Keratinocyte (primary cell): Measurements from ENCODE around the gene NLGN3.

Experiments used
- EZH2 ChIP-seq: IDR thresholded peaks from one replicate; pipeline ENCODE4 v1.6.1; 2012; ENCODE audit warnings: inconsistent platforms, mild to moderate bottlenecking, low read length, moderate library complexity
- TF ChIP-seq, protein P1 (sequence below), 3 experiments: IDR thresholded peaks in 1 of 3; conservative IDR thresholded peaks in 1 of 3; optimal IDR thresholded peaks in 1 of 3; 2 replicates in 2 of 3; 3 replicates in 1 of 3; pipeline versions ENCODE3 to v1.5.1; 2011; ENCODE audit warnings: low read length in 3 of 3, mild to moderate bottlenecking in 3 of 3, moderate library complexity in 2 of 3, control low read depth in 1 of 3, inconsistent platforms in 1 of 3; ENCODE audit not compliant: insufficient read depth in 2 of 3; ENCODE audit errors: extremely low read depth in 1 of 3

DNA sequence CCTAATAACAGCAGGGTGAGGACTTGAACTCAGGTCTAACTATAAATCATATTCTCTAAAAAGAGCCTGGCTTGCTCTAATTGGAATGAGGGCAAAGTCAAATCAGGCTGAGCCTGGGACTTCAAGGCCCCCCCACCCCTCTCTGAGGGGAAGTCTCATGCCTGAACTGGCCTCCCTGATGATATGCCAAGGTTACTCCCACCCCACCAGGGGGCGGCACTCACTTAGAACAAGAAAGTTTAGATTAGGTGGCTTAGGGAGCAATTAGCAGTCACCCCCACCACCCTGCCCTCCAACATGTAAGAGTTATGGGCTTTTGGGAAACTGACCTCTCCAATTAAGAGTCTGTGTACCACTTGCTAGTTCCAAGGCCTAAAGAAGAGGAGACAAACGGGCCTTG lies 46.3 kb upstream of the NLGN3 start:
- TF ChIP-seq, protein P1, sequence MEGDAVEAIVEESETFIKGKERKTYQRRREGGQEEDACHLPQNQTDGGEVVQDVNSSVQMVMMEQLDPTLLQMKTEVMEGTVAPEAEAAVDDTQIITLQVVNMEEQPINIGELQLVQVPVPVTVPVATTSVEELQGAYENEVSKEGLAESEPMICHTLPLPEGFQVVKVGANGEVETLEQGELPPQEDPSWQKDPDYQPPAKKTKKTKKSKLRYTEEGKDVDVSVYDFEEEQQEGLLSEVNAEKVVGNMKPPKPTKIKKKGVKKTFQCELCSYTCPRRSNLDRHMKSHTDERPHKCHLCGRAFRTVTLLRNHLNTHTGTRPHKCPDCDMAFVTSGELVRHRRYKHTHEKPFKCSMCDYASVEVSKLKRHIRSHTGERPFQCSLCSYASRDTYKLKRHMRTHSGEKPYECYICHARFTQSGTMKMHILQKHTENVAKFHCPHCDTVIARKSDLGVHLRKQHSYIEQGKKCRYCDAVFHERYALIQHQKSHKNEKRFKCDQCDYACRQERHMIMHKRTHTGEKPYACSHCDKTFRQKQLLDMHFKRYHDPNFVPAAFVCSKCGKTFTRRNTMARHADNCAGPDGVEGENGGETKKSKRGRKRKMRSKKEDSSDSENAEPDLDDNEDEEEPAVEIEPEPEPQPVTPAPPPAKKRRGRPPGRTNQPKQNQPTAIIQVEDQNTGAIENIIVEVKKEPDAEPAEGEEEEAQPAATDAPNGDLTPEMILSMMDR (optimal IDR thresholded peaks at IDR 0.05 in 1 of 3, IDR thresholded peaks at IDR 0.05 in 1 of 3, conservative IDR thresholded peaks at IDR 0.05 in 1 of 3; ENCODE audit: extremely low read depth in 1 of 3, insufficient read depth in 2 of 3, low read length in 3 of 3) = peak; percentile 27 to 53 (median 36)
- TF ChIP-seq EZH2 = no peak
